SIG-M5 (cell line): Measurements from ENCODE around the gene SEC14L1.
A peak's percentile ranks its signal among the peaks of the same experiment; 100 is the strongest.
"Not testable (repeated sequence)": the region's sequence is repeated elsewhere in the genome, so short reads cannot be mapped to it uniquely, and the experiment has no call there.

Source experiments
- DNase-seq: peaks from one replicate; lab custom pipeline; 2025; lab: John Stamatoyannopoulos, UW

The SEC14L1 gene

DNA sequence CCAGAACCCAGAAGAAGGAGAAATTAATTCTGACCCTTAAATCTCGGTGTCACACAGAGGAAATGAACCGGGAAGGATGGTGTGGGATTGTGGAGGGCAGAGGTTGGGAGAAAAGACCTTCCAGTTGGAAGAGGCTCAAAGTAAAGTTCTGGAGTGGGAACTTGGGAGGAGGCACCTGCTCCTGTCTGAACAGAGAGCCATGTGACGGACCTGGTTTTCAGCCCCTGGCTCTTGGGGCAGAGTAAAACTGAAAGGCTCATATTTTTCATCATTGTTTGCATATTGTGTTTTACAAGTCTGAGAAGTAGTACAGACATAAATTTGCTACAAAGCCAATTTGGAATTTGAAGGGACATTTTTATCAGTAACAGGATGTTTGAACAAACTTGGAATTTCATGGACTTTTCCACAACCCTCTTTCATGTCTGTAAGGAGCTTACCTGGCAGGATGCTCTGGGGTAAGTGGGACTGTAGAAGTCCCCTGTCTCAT is 24.4 kb upstream of the SEC14L1 start:
- DNase-seq, result no peak

DNA sequence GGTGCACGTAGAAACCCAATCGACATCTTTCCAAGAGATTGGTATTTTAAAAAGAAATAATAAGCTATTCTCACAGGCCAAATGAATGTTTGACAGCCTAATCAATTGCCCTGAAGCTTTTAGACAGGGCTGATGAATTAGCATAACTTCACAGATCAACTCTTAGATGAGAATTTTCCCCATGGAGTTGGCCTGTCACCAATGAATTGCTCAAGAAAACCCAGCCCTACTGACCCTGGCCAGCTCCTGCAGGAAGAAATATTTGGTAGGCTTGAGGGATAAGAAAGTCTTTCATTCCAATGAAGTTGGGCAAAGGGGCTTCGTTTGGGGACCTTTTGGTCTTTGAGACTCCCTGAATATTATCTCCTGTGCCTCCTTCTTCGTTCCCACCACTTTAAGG is 23.4 kb upstream of the SEC14L1 start:
- DNase-seq, result no peak

DNA sequence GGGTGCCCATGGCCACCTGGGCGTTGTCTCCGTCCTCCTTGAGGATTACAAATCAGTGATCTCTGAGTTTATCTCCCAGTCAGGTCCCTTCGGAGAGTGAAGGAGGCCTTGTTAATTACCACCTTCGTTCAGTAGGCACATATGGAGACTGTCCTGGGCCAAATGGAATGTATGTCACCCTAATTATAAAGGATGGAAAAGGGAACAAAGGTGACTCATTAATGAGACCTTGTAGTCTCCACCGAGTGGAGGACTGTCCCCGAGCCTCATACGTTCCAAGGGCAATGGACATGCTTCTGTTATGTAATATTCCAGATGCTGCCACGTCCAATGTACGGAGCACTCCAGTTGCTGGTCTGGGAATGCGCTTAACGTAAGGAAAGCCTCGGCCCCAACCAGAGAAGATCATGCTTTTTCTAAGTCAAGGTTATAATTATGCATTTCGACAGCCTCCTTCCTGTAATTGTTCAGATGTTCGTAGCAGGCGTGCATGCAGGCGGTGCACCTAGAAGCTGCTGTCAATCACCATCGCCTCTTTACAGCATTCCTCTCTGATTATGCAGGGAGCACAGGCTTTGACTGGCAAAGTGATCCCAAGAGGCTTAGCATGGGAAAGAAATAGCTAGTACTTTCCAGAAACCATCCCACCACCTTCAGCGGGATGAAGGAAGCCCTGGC is 22.4 kb upstream of the SEC14L1 start:
- DNase-seq, result no peak

DNA sequence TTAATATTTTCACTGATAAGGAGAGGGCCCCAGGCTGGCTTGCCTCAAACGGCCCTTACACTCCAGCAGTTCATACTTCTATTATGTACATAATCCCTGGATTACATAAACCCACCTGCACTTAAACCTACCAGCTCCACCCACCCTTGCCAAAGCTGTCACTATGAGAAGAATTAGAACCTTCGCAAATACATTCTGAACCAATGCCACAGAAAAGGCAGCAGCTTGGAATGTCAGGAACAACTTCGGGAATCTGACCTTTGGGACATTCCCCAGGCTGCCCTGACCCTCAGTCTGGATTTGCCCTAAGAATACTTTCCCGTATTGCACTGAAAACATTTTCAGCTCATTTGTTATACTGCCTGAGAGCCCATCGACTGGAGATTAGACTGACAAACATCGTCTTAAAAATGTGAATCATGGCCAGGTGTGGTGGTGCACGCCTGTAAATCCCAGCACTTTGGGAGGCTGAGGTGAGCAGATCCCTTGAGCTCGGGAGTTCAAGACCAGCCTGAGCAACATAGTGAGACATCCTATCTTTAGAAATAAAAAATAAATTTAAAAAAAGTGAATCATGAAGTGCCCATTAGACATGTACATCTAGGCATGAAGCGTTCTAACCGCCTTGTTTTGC is 21.0 kb upstream of the SEC14L1 start:
- DNase-seq, result no peak

DNA sequence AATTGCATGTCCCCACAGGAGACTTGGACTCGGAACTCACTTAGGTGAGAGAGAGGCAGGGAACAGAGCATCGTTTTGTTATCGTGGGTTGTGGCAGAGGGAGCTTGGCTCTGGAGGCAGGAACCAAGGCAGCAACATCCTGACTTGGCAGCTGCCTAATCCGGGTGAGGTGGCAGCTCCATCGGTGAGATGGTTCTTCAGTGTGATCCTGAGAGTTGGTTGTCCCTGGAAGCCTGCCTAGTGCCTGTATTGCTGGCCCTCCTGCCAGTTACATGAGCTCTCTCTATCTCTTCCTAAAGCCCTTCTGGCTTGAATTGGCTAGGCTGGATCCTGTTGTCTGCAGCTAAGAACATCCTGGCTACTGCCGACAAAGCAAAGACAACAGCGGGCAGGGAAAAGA is 19.9 kb upstream of the SEC14L1 start:
- no peak for DNase-seq

DNA sequence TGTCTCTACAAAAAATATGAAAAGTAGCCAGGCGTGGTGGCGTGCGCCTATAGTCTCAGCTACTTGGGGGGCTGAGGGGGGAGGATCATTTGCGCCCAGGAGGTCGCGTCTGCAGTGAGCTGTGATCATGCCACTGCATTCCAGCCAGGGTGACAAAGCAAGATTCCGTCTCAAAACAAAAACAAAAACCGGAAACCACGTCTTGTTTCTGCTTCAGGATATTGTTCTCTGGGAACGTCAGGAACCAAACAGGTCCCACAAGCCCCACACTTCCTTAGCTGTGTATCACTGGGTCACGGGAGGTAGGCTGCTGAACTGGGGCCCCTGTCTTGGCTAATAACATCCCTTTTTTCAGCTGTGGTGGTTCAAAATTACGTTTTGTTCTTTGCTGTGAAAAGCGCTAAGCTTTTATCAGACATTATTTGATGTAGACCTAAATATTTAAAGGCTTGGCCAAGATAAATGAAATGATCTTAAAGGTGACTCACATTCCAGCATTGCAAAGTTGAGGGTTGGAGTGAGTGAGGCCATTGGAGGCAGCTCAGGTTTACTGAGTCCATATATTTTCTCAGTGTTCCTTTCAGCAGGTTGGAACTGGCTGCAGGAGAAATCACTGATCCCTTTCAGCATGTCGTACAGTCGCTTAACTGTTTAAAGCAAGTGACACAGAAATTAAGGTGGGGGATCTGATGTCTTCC is 16.4 kb upstream of the SEC14L1 start:
- no peak for DNase-seq

DNA sequence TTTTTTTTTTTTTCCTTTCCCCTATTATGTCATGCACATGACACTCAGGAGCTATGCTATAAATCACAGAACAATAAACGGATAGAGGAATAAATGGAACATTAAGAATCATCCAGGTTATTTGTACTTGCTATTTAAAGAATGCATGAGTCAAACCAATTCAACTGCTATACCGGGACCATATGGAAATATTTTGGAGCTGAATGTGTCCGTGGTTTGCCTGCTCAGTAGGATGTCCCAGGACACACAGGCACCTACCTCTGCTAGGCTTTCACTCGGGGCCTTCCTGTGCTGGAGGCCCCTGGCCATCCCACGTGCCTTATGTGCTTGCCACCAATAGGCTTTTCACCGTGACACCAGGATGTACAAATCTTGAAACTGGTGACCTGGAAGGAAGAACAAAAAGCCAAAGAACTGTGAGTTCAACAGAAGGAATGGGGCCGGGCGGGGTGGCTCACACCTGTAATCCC is 15.3 kb upstream of the SEC14L1 start:
- DNase-seq, result no peak

DNA sequence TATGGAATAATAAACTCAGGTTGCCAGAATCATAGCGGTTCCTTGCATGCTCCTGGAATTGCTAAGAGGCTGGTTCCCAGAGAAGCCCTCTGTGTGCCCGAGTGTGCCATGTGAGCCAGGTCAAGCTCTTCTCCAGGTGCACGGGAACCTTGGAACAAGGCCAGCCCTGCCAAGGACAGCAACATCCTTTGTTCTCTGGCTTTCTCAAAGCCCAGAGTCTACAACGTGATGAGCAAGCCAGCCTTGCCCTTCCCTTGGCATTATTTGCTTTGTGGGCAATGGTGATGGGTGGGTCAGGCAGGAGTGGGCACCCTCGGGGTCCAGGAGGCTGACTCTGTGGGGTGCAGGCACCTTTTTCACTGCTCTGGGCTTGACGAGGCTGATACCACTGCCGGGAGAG is 14.2 kb upstream of the SEC14L1 start:
- DNase-seq, result no peak

DNA sequence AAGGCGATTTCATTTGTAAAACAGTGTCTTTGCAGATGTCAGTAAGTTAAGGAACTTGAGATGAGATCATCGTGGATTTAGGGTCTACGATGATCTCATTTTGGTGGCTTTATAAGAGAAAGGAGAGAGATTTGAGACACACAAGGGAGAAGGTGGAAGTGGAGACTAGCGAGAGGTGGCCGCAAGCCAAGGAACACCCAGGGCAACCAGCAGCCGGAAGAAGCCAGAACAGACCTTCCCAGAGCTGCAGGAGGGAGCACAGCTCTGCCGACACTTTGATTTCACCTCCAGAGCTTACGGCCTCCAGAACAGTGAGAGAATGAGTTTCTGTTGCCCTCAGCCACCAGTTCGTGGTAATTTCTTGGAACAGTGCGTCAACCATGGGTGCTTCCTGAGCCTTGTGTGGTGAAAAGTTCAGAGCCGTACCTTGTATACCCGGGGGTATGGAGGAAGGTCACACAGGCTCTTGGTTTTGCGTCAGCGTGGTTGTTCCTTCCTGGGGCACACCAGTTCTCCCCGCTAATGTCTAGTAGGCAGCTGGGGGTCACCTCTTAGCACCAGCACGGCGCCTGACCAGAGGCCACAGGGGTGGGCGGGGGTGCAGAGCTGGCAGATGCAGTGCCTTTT is 12.9 kb upstream of the SEC14L1 start:
- no peak for DNase-seq

DNA sequence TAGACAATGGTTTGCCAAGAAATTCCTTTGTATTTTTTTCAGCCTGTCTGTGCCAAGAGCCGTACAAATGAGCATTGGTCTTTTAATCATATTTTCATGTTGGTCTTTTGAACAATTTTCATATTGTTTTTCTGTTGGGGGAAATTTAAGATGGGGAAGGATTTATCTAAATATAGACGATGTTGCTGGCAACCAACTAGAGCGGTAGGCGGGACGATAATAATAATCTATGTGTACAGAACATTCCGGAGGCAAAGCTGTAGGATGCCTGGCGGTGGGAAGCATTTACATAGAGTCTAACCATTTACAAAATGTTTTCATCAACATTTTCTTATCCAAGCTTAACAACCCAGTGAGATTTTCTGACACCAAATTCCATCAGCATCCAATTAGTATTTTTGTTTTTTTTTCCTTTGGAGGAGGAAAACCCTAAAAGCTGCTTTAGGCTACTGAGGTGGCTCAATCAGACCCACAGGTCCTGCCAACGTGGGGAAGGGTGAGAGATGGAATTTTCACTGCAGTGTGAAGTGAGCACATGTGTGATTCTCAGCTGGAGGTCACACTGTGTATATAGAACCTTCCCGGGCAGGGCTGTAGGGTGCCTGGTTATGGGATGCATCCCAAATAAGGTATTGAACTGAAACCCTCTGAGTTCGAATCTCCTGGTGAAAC is 11.7 kb upstream of the SEC14L1 start:
- DNase-seq, result no peak

DNA sequence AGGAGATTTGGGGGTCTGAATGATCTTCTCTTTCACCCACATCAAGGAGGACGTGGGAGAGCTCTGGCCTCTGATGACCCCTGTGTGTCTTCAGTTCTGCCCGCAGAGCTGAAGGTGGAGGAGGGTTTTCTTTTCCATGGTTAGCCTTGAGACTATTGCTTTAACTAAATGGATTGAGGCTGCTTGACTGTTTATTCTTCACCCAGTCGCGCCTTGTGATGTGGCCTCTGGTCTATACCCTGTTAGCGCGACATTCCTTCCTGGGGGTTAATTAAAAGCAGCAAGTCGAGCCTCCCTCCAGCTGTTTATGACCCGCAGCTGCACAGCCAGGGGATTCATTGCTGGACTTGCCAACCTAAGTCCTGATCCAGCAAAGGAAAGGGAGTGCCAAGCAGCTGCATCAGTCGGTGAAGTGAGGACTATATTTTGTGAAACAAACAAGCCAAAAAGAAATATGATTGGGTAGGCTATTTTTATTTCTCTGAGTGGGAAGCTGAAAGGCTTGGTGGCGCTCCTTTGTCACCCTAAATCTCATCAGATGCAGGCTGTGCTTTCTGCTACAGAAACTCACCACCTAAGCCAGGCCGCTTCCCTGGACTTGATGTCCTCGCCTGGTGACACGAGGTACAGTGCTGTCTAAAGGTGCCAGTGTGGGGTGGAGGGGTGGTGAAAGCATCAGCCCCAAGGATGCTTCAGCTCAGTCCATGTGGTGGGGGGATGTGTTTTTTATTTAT is 11.0 kb upstream of the SEC14L1 start:
- DNase-seq, result no peak

DNA sequence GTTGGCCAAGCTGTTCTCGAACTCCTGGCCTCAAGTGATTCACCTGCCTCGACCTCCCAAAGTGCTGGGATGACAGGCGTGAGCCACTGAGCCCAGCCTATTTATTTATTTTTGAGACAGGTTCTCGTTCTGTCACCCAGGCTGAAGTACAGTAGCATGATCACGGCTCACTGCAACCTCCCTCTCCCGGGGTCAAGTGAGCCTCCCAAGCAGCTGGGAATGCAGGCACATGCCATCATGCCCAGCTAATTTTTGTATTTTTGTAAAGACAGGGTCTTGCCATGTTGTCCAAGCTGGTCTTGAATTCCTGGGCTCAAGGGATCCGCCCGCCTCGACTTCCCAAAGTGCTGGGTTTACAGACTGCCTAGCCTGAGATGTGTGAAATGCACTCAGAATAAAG is 10.2 kb upstream of the SEC14L1 start:
- no peak for DNase-seq

DNA sequence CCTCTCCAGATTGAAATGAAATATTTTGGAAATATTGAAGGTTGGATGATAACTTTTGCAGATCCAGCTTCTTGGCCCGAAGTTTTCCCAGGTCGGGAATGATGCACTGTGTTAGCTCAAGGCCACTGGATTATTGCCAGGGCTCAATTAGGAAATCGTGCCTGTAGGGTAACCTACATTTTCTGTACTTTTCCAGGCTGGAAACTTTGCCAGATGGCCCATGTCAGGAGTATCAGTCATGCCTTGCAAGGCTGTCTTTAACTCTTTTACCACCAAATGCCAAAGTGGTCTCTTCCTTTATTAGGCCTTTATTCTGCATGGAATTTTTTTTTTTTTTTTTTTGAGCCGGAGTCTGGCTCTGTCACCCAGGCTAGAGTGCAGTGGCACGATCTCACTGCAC is 8.9 kb upstream of the SEC14L1 start:
- no peak for DNase-seq

DNA sequence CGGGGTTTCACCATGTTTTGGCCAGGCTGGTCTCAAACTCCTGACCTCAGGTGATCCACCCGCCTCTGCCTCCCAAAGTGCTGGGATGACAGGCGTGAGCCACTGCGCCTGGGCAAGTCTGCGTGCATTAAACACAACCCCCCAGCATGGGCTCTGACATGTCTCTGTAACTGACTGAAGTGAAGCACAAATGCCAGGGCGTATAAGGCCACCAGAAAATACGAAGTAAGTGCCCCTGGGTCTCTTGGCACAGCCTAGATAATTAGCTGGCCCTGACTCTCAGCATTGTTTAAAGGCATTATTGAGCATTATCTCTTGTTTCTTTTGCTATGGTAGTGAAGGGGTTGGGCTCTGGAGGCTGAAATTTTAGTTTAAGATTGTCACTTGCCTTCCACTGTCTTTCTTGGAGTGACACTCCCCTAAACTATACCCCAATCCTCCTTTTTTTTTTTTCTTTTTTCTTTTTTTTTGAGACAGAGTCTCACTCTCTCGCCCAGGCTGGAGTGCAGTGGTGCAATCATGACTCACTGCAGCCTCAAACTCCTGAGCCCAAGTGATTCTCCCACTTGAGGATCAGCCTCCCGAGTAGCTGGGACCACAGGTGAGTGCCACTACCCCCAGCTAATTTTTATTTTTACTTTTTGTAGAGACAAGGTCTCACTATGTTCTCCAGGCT is 8.2 kb upstream of the SEC14L1 start:
- DNase-seq, result no peak

DNA sequence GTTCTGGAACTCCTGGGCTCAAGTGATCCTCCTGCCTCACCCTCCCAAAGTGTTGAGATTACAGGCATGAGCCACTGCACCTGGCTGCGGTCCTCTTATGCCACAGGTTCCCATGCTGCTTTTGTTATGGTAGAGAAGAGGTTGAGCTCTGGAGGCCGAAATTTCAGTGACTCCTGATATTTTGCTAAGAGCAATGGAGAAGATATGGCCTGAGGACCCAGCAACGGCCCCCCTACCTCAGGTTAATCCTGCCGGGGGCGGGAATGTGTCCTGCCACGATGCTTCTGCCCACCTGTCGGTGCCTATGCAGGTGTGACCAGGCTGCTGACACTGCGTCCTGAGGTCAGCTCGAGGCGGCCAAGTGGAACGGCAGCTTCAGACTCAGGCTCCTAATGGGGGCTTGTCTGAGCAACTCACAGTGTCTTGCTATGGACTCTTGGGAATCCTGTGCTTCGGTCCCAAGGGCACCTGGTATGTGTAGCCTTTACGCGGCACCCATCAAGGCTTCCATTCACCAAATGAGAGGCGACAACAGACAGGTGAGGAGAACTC is 7.6 kb upstream of the SEC14L1 start:
- DNase-seq, result no peak

DNA sequence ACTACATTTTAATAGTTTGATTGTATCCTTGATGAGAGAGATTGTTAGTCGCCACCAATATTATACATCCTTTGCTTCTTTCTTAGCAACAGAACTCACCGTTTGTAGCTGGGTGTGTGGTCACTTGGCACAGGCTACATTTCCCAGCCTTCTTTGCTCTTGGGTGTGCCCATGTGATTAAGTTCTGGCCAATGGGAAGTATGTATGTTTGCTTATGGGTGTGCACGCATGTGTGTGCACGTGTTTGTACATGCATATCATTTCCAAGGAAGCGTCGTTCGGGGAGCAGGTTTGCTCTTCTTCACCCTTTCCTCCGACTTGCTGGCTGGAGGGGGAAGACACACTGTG is 4.4 kb upstream of the SEC14L1 start:
- no peak for DNase-seq

DNA sequence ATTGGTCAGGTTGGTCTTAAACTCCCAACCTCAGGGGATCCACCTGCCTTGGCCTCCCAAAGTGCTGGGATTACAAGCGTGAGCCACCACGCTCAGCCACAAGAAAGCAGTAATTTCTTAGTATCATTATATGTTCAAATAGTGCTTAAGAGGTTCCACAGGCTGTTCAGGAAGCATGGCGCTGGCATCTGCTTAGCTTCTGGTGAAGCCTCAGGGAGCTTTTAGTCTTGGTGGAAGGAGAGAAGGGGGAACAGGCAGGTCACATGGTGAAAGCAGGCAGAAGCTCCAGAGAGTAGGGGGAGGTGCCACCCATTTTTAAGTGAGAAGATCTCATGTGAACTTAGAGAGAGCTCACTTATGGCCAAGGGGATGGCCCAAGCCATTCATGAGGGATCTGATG is 3.7 kb upstream of the SEC14L1 start:
- DNase-seq, result no peak

DNA sequence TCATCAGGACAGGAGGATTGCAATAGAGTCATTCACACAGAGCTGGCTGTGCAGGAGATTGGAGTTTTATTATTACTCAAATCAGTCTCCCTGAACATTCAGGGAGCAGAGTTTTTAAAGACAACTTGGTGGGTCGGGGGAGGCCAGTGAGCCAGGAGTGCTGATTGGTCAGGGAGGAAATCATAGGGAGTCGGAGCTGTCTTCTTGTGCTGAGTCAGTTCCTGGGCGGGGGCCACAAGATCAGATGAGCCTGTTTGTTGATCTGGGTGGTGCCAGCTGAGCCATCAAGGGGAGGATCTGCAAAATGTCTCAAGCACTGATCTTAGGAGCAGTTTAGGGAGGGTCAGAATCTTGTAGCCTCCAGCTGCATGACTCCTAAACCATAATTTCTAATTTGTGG is 2.9 kb upstream of the SEC14L1 start:
- DNase-seq, result not testable (repeated sequence)

DNA sequence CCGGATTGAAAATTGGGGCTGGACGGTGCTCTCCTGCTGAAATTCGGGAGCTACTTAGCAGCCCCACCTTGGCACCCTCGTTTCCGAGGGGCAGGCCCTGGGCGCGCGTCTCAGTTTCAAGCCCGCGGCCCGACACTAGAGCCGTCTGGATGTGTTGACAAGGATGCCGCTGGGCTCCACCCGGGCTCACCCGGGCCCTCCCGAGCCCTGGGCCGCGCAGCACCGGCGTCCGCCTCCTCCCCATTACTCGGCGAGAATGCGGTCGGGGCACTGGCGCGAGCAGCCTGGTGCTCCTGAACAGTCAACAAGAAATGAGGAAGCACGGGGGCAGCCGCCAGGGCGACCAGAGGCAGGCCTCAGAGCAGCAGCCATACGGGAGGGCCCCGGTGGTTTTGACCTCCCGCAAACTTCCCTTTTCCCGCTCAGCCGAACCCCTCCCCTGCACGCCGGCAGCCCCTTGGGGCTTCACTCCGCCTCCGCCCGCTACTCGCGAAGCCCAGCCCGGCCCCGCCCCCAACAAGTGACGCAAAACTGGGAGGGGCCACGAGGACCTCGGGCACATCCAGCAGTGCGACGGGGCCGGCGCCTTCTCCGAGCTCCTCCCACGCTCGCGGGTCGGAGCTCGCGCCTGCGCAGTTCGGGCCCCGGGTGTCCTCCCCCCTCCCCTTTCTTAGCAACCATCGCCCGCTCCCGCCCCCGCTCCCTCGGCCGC is 447 bp upstream of the SEC14L1 start:
- DNase-seq, result peak; percentile 96

DNA sequence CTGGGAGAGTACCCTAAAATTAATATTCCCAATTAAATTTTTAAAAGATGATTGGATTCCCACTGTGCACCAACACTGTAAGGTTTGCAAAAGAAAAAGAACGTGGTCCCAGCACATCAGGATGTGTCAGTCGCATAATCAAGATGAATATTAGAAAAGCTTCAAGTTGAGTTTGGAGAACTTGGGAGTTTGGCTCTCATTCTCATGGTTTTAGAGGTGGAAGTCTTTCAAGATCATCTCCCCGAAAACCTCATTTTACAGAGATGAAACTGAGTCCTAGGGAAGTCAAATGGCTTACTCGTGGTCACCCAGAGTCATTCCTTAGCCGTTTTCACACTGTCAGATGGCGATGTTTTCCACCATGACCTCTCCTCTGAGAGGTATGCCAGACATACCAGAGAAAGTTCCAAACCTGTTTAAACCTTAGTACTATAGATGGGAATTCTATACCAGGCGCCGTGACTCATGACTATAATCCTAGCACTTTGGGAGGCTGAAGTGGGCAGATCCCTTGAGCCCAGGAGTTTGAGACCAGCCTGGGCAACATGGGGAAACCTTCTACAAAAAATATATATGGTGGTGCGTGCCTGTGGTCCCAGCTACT is 1.2 kb downstream of the SEC14L1 start:
- no peak for DNase-seq
